A673 (cell line): ENCODE results near the gene NPB. TPM values are rescaled to one million over a fixed set of nuclear protein-coding genes. Genes with fewer than 3 reads are reported as not detected.

Source experiments
- Bru-seq: library from RNA; stranded (reverse); fragments of 400-500 nt; gene quantifications from one replicate; lab custom pipeline; 2021; lab: Mats Ljungman, UMichigan
- BruChase-seq, 2 experiments: library from RNA; stranded (reverse); fragments of 400-500 nt; gene quantifications; one replicate each; lab custom pipeline; 2021; lab: Mats Ljungman, UMichigan
- BruUV-seq: library from RNA; stranded (reverse); fragments of 400-500 nt; replicated peaks from 2 replicates; lab custom pipeline; 2021; lab: Mats Ljungman, UMichigan
- CTCF ChIA-PET: fragments of 300-600 bp; sonication (Branson Sonifier 250); formaldehyde crosslinking; loops from one replicate; lab custom pipeline; 2022; ENCODE audit warnings: antibody characterized with exemption; lab: Charles Lee
- POLR2A ChIA-PET: fragments of 300-600 bp; sonication (Branson Sonifier 250); formaldehyde crosslinking; loops from one replicate; lab custom pipeline; 2022; ENCODE audit warnings: antibody characterized with exemption; ENCODE audit not compliant: low non-redundant PET; lab: Charles Lee
- DNase-seq: peaks from one replicate; pipeline ENCODE4 v3.0.0-alpha.2; 2015; ENCODE audit warnings: low spot score
- H3K27ac ChIP-seq: fragments of 200-600 bp; sonication (generic); 2 replicates; pipeline ENCODE4 v1.5.1; 2016; ENCODE audit warnings: mixed run types, low read depth, mild to moderate bottlenecking, mixed read lengths, antibody characterized with exemption, low read length; ENCODE audit not compliant: poor library complexity, severe bottlenecking
- H3K27me3 ChIP-seq: fragments of 200-600 bp; sonication (generic); replicated peaks from 2 replicates; pipeline ENCODE4 v1.6.1; 2017; ENCODE audit warnings: mixed run types, low read depth, mild to moderate bottlenecking, mixed read lengths, antibody characterized with exemption, low read length; ENCODE audit not compliant: insufficient read depth, poor library complexity
- H3K36me3 ChIP-seq: fragments of 200-600 bp; sonication (generic); 2 replicates; pipeline ENCODE4 v1.6.1; 2016; ENCODE audit warnings: mixed run types, mild to moderate bottlenecking, mixed read lengths, antibody characterized with exemption, low read length; ENCODE audit not compliant: insufficient read depth, poor library complexity, severe bottlenecking
- H3K4me1 ChIP-seq: fragments of 200-600 bp; sonication (generic); 2 replicates; pipeline ENCODE4 v1.6.1; 2017; ENCODE audit warnings: mixed run types, mild to moderate bottlenecking, mixed read lengths, antibody characterized with exemption, low read length; ENCODE audit not compliant: insufficient read depth, poor library complexity, severe bottlenecking
- H3K4me3 ChIP-seq: fragments of 200-600 bp; sonication (generic); 2 replicates; pipeline ENCODE4 v1.5.1; 2016; ENCODE audit warnings: low read depth, mixed run types, mild to moderate bottlenecking, mixed read lengths, low read length; ENCODE audit not compliant: poor library complexity, severe bottlenecking
- H3K9me3 ChIP-seq: fragments of 200-600 bp; sonication (generic); 2 replicates; pipeline ENCODE4 v1.6.1; 2016; ENCODE audit warnings: mixed run types, low read depth, mild to moderate bottlenecking, mixed read lengths, antibody characterized with exemption, low read length; ENCODE audit not compliant: poor library complexity, severe bottlenecking
- EZH2 ChIP-seq: fragments of 200-600 bp; sonication (generic); IDR thresholded peaks from 2 replicates; pipeline ENCODE4 v1.6.1; 2017; ENCODE audit warnings: borderline replicate concordance, low read depth, mild to moderate bottlenecking, mixed read lengths, antibody characterized with exemption, low read length; ENCODE audit not compliant: poor library complexity, severe bottlenecking
- intact Hi-C: fragments of 100-400 bp; cut with micrococcal nuclease; formaldehyde crosslinking; loops from one replicate; pipeline ENCODE4 v1.10.0; 2022; ENCODE audit not compliant: unreplicated experiment
- long read RNA-seq: library from polyadenylated mRNA; stranded (forward); transcript quantifications from one replicate; pipeline ENCODE4 v2.0.0, GENCODE V29; 2022
- total RNA-seq: library from RNA; stranded (reverse); gene quantifications from 2 replicates; pipeline ENCODE4 v1.2.3, GENCODE V29; 2021
- TF ChIP-seq, protein P1 (sequence below): fragments of 300-800, 200-600 bp; sonication (generic); conservative IDR thresholded peaks from 2 replicates; pipeline ENCODE4 v1.5.1; 2017; ENCODE audit warnings: low read depth, mild to moderate bottlenecking, antibody characterized with exemption, low read length, moderate library complexity, mixed read lengths

NPB gene
- total RNA-seq, result 0.75 and 0.87 TPM in 2 replicates
- Bru-seq, nascent RNA, result percentile 22 among the genes with signal in this experiment
- percentile 28 among the genes with signal in this experiment for BruChase-seq, experiment 1, labeled RNA remaining after a 2-hour chase
- percentile 19 among the genes with signal in this experiment for BruChase-seq, experiment 2, labeled RNA remaining after a 6-hour chase
- long read RNA-seq, partial matches to known transcripts, result 0 of 2 reads
- long read RNA-seq, other reads (novel, unspliced or antisense), result 0 of 2 reads

DNA sequence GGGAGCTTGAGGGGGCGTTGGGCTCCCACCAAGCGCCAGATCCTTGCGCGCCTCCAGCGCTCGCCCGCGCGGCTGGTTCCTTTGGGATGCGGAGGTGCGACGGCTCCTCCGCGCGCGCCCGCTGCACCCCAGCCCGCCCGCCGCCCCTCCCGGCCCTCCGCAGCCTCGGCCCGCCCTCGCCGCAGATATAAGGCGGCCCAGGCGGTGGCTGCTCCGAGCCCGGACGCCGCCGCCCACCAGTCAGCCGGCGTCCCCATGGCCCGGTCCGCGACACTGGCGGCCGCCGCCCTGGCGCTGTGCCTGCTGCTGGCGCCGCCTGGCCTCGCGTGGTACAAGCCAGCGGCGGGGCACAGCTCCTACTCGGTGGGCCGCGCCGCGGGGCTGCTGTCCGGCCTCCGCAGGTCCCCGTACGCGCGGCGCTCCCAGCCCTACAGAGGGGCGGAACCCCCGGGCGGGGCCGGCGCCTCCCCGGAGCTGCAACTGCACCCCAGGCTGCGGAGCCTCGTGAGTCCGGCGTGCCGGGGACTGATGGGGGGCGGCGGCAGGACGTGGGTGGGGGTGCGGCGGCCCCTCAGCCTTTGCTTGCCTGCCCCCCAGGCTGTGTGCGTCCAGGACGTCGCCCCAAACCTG is at the start of gene NPB:
Gene NPB (plus strand): TSS at position 216 of the 630 bp plus-strand sequence. CDS start 40 bp downstream, at position 256.
- TF ChIP-seq EZH2, result no peak
- DNase-seq, result peak; percentile 57
- Histone ChIP-seq H3K27me3 (no peaks in the 10 kb centered on the region), H3K36me3 (peaks cover 21% of the 10 kb centered on the region), H3K4me3 (peak within 1 kb of the TSS; percentile 40), H3K27ac (peak within 1 kb of the TSS; percentile 42), H3K9me3 (no peaks in the 10 kb centered on the region), H3K4me1 (peaks cover 11% of the 10 kb centered on the region)
- CTCF ChIA-PET, result no interaction called here
- BruUV-seq, result no TSS peak
- intact Hi-C loops, result no loop called here
- POLR2A ChIA-PET, result no interaction called here

DNA sequence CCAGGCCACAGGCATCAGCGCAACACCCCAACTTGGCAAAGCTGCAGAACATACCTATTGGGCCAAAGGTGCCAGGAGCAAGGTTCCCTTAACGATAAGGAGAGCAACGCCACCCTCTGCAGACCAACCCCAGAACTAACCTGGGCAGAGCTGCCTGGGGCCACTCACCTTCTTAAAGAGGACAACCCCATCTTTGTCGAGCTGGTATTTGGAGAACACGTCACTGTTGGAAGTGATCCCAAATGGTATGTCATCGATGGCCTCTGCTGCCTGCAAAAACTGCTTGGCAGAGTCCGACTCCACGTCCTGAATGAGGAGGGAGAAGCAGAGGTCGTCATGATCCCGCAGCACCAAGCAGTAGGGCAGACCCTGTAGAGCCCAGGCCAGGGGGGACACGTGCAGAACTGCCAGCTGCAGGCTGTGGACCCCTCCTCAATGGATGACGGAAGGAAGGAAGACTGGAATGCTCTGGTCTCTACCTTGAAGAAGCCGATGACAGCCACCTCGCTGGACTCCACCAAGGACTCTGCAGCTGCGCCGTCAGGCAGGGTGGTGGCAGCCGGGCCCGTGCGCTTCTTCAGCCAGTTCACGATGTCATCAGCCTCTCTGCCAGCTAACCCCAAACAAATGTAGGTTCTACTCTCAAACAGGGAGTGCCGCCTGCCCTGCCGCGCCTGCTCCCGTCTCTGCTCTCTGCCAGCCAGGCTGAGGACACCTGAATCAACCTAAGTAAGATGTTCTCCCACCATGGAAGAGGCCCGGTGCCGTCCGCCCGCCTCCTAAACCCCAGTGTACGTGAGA is 46.9 kb upstream of the NPB start:
- Histone ChIP-seq H3K9me3 (no peaks in the 10 kb centered on the region), H3K27me3 (no peaks in the 10 kb centered on the region), H3K4me3 (no peak overlapping the region), H3K36me3 (peaks cover 77% of the 10 kb centered on the region), H3K27ac (no peak overlapping the region), H3K4me1 (peaks cover 14% of the 10 kb centered on the region)
- DNase-seq, result no peak
- no TSS peak for BruUV-seq
- intact Hi-C loops, result no loop called here
- CTCF ChIA-PET, result no interaction called here
- POLR2A ChIA-PET, result interaction anchor here (0.5 to 0.7 kb wide), 4 partner anchors 13 to 62 kb away, joined by 3 to 9 read pairs (median 4); no protein-coding TSS in a partner anchor
- no peak for TF ChIP-seq EZH2
- TF ChIP-seq, protein P1, sequence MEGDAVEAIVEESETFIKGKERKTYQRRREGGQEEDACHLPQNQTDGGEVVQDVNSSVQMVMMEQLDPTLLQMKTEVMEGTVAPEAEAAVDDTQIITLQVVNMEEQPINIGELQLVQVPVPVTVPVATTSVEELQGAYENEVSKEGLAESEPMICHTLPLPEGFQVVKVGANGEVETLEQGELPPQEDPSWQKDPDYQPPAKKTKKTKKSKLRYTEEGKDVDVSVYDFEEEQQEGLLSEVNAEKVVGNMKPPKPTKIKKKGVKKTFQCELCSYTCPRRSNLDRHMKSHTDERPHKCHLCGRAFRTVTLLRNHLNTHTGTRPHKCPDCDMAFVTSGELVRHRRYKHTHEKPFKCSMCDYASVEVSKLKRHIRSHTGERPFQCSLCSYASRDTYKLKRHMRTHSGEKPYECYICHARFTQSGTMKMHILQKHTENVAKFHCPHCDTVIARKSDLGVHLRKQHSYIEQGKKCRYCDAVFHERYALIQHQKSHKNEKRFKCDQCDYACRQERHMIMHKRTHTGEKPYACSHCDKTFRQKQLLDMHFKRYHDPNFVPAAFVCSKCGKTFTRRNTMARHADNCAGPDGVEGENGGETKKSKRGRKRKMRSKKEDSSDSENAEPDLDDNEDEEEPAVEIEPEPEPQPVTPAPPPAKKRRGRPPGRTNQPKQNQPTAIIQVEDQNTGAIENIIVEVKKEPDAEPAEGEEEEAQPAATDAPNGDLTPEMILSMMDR, result no peak

DNA sequence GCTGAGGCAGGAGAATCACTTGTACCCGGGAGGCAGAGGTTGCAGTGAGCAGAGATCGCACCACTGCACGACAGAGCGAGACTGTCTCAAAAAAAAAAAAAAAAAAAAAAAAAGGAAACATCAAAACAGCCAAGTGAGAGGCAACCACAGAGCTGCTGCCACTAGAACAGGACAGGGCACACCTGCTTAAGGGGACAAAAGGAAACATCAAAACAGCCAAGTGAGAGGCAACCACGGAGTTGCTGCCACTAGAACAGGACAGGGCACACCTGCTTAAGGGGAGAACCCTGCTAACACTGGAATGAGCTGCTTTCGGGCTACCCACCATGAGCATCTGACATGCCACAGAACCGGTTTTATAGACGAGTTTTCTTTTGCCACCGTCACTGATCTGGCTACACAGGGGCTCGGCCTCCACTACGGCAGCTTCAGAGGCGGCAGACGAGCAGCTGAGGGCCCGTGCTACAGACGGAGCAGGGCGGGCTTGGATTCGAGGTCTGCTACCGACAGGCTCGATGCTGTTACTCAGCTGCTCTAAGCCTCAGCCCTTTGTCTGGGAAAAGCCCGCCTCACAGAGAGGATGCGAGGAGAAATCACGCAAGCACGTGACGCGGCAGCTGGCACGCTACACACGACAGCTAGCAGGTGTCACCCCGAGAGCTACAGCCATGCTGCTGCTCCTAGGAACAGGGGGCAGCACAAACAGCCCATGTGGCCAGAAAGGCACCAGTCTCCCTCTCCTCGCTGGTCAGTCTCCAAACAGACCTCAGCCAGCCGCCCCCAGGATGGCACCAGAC is 43.7 kb upstream of the NPB start:
- no peak for DNase-seq
- H3K27me3 ChIP-seq, result no peaks in the 10 kb centered on the region
- intact Hi-C loops, result no loop called here
- peaks cover 20% of the 10 kb centered on the region for H3K4me1 ChIP-seq
- POLR2A ChIA-PET, result no interaction called here
- no TSS peak for BruUV-seq
- H3K36me3 ChIP-seq, result peaks cover 59% of the 10 kb centered on the region
- H3K27ac ChIP-seq, result no peak overlapping the region
- H3K9me3 ChIP-seq, result no peaks in the 10 kb centered on the region
- CTCF ChIA-PET, result no interaction called here
- peak overlapping the region; percentile 90 for H3K4me3 ChIP-seq
- TF ChIP-seq, protein P1, result no peak
- no peak for TF ChIP-seq EZH2
